HEK293 (cell line): ENCODE measurements around the gene TMEM232.

Experiments used
- CTCF ChIA-PET: fragments of 350-600 bp; formaldehyde crosslinking; extraction: SDS; loops from one replicate; lab custom pipeline; 2021; ENCODE audit warnings: antibody characterized with exemption; lab: Yijun Ruan, JAX
- POLR2A ChIA-PET: fragments of 300-600 bp; formaldehyde crosslinking; extraction: SDS; loops from one replicate; lab custom pipeline; 2020; ENCODE audit warnings: antibody characterized with exemption, inconsistent platforms; lab: Yijun Ruan, JAX
- H3K27ac ChIP-seq: fragments of 200-500 bp; sonication (Bioruptor generic); 2 replicates; pipeline ENCODE4 v1.5.1; 2014; ENCODE audit warnings: low read depth, low read length, control low read depth, inconsistent platforms; ENCODE audit errors: extremely low read depth
- H3K36me3 ChIP-seq, 2 experiments: fragments of 200-500 bp in 1 of 2; sonication (Bioruptor generic) in 1 of 2; 1 replicate in 1 of 2; 2 replicates in 1 of 2; pipeline ENCODE4 v1.5.1; 2014 to 2017; ENCODE audit warnings: inconsistent platforms in 2 of 2, low read length in 2 of 2; ENCODE audit not compliant: control insufficient read depth in 2 of 2, insufficient read depth in 1 of 2
- H3K4me1 ChIP-seq: fragments of 200-500 bp; sonication (Bioruptor generic); 2 replicates; pipeline ENCODE4 v1.5.1; 2014; ENCODE audit warnings: mild to moderate bottlenecking, low read length, inconsistent platforms; ENCODE audit not compliant: control insufficient read depth, insufficient read depth
- H3K4me3 ChIP-seq: 2 replicates; pipeline ENCODE4 v1.5.1; 2011; ENCODE audit warnings: low read depth, mild to moderate bottlenecking, control low read depth, low read length, moderate library complexity
- H3K9me3 ChIP-seq: fragments of 200-500 bp; sonication (Bioruptor generic); 2 replicates; pipeline ENCODE4 v1.5.1; 2014; ENCODE audit warnings: low read depth, low read length, inconsistent platforms; ENCODE audit not compliant: control insufficient read depth, insufficient read depth
- AEBP2 ChIP-seq: fragments of 450-650 bp; formaldehyde crosslinking; IDR thresholded peaks from 2 replicates; pipeline ENCODE4 v1.5.1; 2016; ENCODE audit warnings: missing biosample characterization, missing genetic modification characterization, borderline replicate concordance
- ELK4 ChIP-seq: IDR thresholded peaks from 2 replicates; pipeline ENCODE4 v1.6.1; 2011; ENCODE audit warnings: mild to moderate bottlenecking, low read depth, low read length, borderline replicate concordance
- GFI1B ChIP-seq: fragments of 450-650 bp; formaldehyde crosslinking; IDR thresholded peaks from 2 replicates; pipeline ENCODE4 v1.5.1; 2016; ENCODE audit warnings: missing biosample characterization, missing genetic modification characterization
- SETDB1 ChIP-seq: IDR thresholded peaks from one replicate; pipeline ENCODE4 v1.6.1; 2017; ENCODE audit warnings: mild to moderate bottlenecking, low read length, moderate library complexity, mixed read lengths; ENCODE audit not compliant: insufficient read length
- YY2 ChIP-seq: fragments of 450-650 bp; formaldehyde crosslinking; IDR thresholded peaks from 2 replicates; pipeline ENCODE4 v1.5.1; 2016; ENCODE audit warnings: missing biosample characterization, missing genetic modification characterization
- ZBTB48 ChIP-seq: fragments of 450-650 bp; formaldehyde crosslinking; IDR thresholded peaks from 2 replicates; pipeline ENCODE4 v1.5.1; 2016; ENCODE audit warnings: missing biosample characterization, missing genetic modification characterization
- ZBTB7A ChIP-seq: fragments of 450-650 bp; formaldehyde crosslinking; IDR thresholded peaks from 2 replicates; pipeline ENCODE4 v1.5.1; 2016; ENCODE audit warnings: low read depth, missing biosample characterization, missing genetic modification characterization
- ZNF138 ChIP-seq: fragments of 450-650 bp; formaldehyde crosslinking; IDR thresholded peaks from 2 replicates; pipeline ENCODE4 v1.5.1; 2016; ENCODE audit warnings: missing biosample characterization, missing genetic modification characterization, borderline replicate concordance
- ZNF155 ChIP-seq: fragments of 450-650 bp; formaldehyde crosslinking; IDR thresholded peaks from 2 replicates; pipeline ENCODE4 v1.5.1; 2016; ENCODE audit warnings: missing biosample characterization, missing genetic modification characterization
- ZNF16 ChIP-seq: fragments of 450-650 bp; formaldehyde crosslinking; IDR thresholded peaks from 2 replicates; pipeline ENCODE4 v1.5.1; 2016; ENCODE audit warnings: low read depth, missing biosample characterization, missing genetic modification characterization
- ZNF175 ChIP-seq: fragments of 450-650 bp; formaldehyde crosslinking; IDR thresholded peaks from 2 replicates; pipeline ENCODE4 v1.5.1; 2016; ENCODE audit warnings: missing biosample characterization, missing genetic modification characterization
- ZNF18 ChIP-seq: fragments of 450-650 bp; formaldehyde crosslinking; IDR thresholded peaks from 2 replicates; pipeline ENCODE4 v1.5.1; 2016; ENCODE audit warnings: missing biosample characterization, missing genetic modification characterization
- ZNF2 ChIP-seq: fragments of 450-650 bp; formaldehyde crosslinking; IDR thresholded peaks from 2 replicates; pipeline ENCODE4 v1.5.1; 2016; ENCODE audit warnings: missing biosample characterization, missing genetic modification characterization
- ZNF223 ChIP-seq: fragments of 450-650 bp; formaldehyde crosslinking; IDR thresholded peaks from 2 replicates; pipeline ENCODE4 v1.5.1; 2016; ENCODE audit warnings: missing biosample characterization, missing genetic modification characterization
- ZNF24 ChIP-seq: fragments of 450-650 bp; formaldehyde crosslinking; IDR thresholded peaks from 2 replicates; pipeline ENCODE4 v1.5.1; 2016; ENCODE audit warnings: missing biosample characterization, missing genetic modification characterization
- ZNF274 ChIP-seq, 2 experiments: fragments of 200-500 bp in 1 of 2; fragments of 450-650 bp in 1 of 2; sonication (Bioruptor generic) in 1 of 2; formaldehyde crosslinking in 1 of 2; IDR thresholded peaks; 2 replicates each; pipeline versions ENCODE4 v1.5.1 to v1.6.1; 2014 to 2016; ENCODE audit warnings: borderline replicate concordance in 1 of 2, inconsistent platforms in 1 of 2, low read length in 1 of 2, missing biosample characterization in 1 of 2, missing genetic modification characterization in 1 of 2
- ZNF354C ChIP-seq: fragments of 450-650 bp; formaldehyde crosslinking; IDR thresholded peaks from 2 replicates; pipeline ENCODE4 v1.5.1; 2016; ENCODE audit warnings: missing biosample characterization, missing genetic modification characterization, low read depth, borderline replicate concordance
- ZNF391 ChIP-seq: fragments of 450-650 bp; formaldehyde crosslinking; IDR thresholded peaks from 2 replicates; pipeline ENCODE4 v1.5.1; 2016; ENCODE audit warnings: low read depth, missing biosample characterization, missing genetic modification characterization, borderline replicate concordance
- ZNF501 ChIP-seq: fragments of 450-650 bp; formaldehyde crosslinking; IDR thresholded peaks from 2 replicates; pipeline ENCODE4 v1.5.1; 2016; ENCODE audit warnings: missing biosample characterization, missing genetic modification characterization
- ZNF521 ChIP-seq: fragments of 450-650 bp; formaldehyde crosslinking; IDR thresholded peaks from 2 replicates; pipeline ENCODE4 v1.5.1; 2017; ENCODE audit warnings: missing biosample characterization, mild to moderate bottlenecking, missing genetic modification characterization
- ZNF561 ChIP-seq: fragments of 450-650 bp; IDR thresholded peaks from 2 replicates; pipeline ENCODE4 v1.5.1; 2018; ENCODE audit warnings: missing biosample characterization, missing genetic modification characterization, borderline replicate concordance
- ZNF600 ChIP-seq: fragments of 450-650 bp; formaldehyde crosslinking; IDR thresholded peaks from 2 replicates; pipeline ENCODE4 v1.5.1; 2016; ENCODE audit warnings: missing biosample characterization, missing genetic modification characterization
- ZNF623 ChIP-seq: fragments of 450-650 bp; formaldehyde crosslinking; IDR thresholded peaks from 2 replicates; pipeline ENCODE4 v1.5.1; 2016; ENCODE audit warnings: missing biosample characterization, missing genetic modification characterization
- ZNF629 ChIP-seq: fragments of 450-650 bp; formaldehyde crosslinking; IDR thresholded peaks from 2 replicates; pipeline ENCODE4 v1.5.1; 2017; ENCODE audit warnings: missing biosample characterization, missing genetic modification characterization
- ZNF654 ChIP-seq: fragments of 450-650 bp; formaldehyde crosslinking; IDR thresholded peaks from 2 replicates; pipeline ENCODE4 v1.5.1; 2016; ENCODE audit warnings: low read depth, missing biosample characterization, missing genetic modification characterization
- ZNF777 ChIP-seq: fragments of 450-650 bp; formaldehyde crosslinking; IDR thresholded peaks from 2 replicates; pipeline ENCODE4 v1.5.1; 2017; ENCODE audit warnings: missing biosample characterization, missing genetic modification characterization, borderline replicate concordance
- ZNF843 ChIP-seq: fragments of 450-650 bp; formaldehyde crosslinking; IDR thresholded peaks from 2 replicates; pipeline ENCODE4 v1.5.1; 2016; ENCODE audit warnings: missing biosample characterization, missing genetic modification characterization
- ZSCAN16 ChIP-seq: fragments of 450-650 bp; formaldehyde crosslinking; IDR thresholded peaks from 2 replicates; pipeline ENCODE4 v1.5.1; 2016; ENCODE audit warnings: missing biosample characterization, missing genetic modification characterization

The TMEM232 gene

GRCh38 chr5:110718311-110718710, 8.2 kb downstream of the TMEM232 start (continued):
- TF ChIP-seq ZNF623: no peak
- TF ChIP-seq, all 188 proteins: peak for 0

GRCh38 chr5:110716247-110717245, 9.9 kb downstream of the TMEM232 start:
- ChIA-PET CTCF (interaction anchor here (0.7 to 1.1 kb wide), 2 partner anchors 193 to 276 kb away, joined by 3 to 4 read pairs; no protein-coding TSS in a partner anchor), POLR2A (no interaction called here)
- Histone ChIP-seq H3K36me3 (no peaks in the 10 kb centered on the region), H3K27ac (no peak overlapping the region), H3K4me1 (no peaks in the 10 kb centered on the region), H3K9me3 (no peaks in the 10 kb centered on the region), H3K4me3 (no peak overlapping the region)
- no peak for TF ChIP-seq ZNF629
- no peak for TF ChIP-seq ZNF600 (tag by site-specific recombination)
- no peak for TF ChIP-seq ZNF18
- TF ChIP-seq AEBP2 (tag by site-specific recombination): no peak
- TF ChIP-seq GFI1B: no peak
- no peak for TF ChIP-seq ZNF2 (tag by site-specific recombination)
- no peak for TF ChIP-seq ZNF175
- TF ChIP-seq ZNF843 (tag by site-specific recombination): no peak
- no peak for TF ChIP-seq SETDB1

GRCh38 chr5:110707260-110707844, 19.1 kb downstream of the TMEM232 start:
- no peaks in the 10 kb centered on the region for H3K36me3 ChIP-seq
- CTCF ChIA-PET: no interaction called here
- H3K27ac ChIP-seq: no peak overlapping the region
- TF ChIP-seq ZNF274 (IDR thresholded peaks at IDR 0.05; ENCODE audit: low read length): no peak
- no peak for TF ChIP-seq ZNF274 (tag by site-specific recombination; IDR thresholded peaks at IDR 0.05; ENCODE audit: borderline replicate concordance)
- TF ChIP-seq ZNF561 (tag by site-specific recombination): no peak
- TF ChIP-seq ZNF654 (tag by site-specific recombination): no peak
- TF ChIP-seq ZNF138 (tag by site-specific recombination): no peak
- TF ChIP-seq ZNF354C (tag by site-specific recombination): no peak
- no peak for TF ChIP-seq ZNF777
- no peak for TF ChIP-seq ZBTB48 (tag by site-specific recombination)
- TF ChIP-seq YY2: no peak
- TF ChIP-seq ZNF16: no peak
- TF ChIP-seq ZBTB7A (tag by site-specific recombination): no peak
- TF ChIP-seq ELK4: no peak
- no peak for TF ChIP-seq ZNF391 (tag by site-specific recombination)
- no peak for TF ChIP-seq ZNF24 (tag by site-specific recombination)
- no peak for TF ChIP-seq ZNF501 (tag by site-specific recombination)
- TF ChIP-seq ZNF155: no peak
- no peak for TF ChIP-seq ZNF223 (tag by site-specific recombination)
- TF ChIP-seq ZSCAN16 (tag by site-specific recombination): no peak
- TF ChIP-seq ZNF521 (tag by site-specific recombination): no peak
- TF ChIP-seq, all 188 proteins: peak for 0
- no peaks in the 10 kb centered on the region for H3K4me1 ChIP-seq
- no peak overlapping the region for H3K4me3 ChIP-seq
- H3K9me3 ChIP-seq: no peaks in the 10 kb centered on the region
- POLR2A ChIA-PET: no interaction called here
